Testis (tissue), 3 donors: ENCODE data around the gene CSF1R. TPM values are rescaled to one million over a fixed set of nuclear protein-coding genes. Genes with fewer than 3 reads are reported as not detected.

Experiments used
- DNase-seq: peaks from one replicate; pipeline ENCODE4 v3.0.0-alpha.2; 2019
- H3K27ac ChIP-seq, 2 donors: fragments of 200-600 bp; sonication (generic); one replicate each; pipeline ENCODE4 v1.5.1; 2019
- H3K27me3 ChIP-seq: fragments of 200-600 bp; sonication (generic); one replicate; pipeline ENCODE4 v1.5.1; 2019
- H3K36me3 ChIP-seq: fragments of 200-600 bp; sonication (generic); one replicate; pipeline ENCODE4 v1.5.1; 2017; ENCODE audit warnings: low read depth; ENCODE audit errors: missing control alignments
- H3K4me1 ChIP-seq: fragments of 200-600 bp; sonication (generic); one replicate; pipeline ENCODE4 v1.5.1; 2019
- H3K4me3 ChIP-seq, 2 donors: fragments of 200-600 bp; sonication (generic); one replicate each; pipeline ENCODE4 v1.5.1; 2017 to 2019
- H3K9me3 ChIP-seq: fragments of 200-600 bp; sonication (generic); one replicate; pipeline ENCODE4 v1.5.1; 2017
- POLR2A ChIP-seq: fragments of 450-650 bp; IDR thresholded peaks from one replicate; pipeline ENCODE4 v1.6.1; 2017; ENCODE audit warnings: antibody characterized with exemption, mild to moderate bottlenecking, moderate library complexity
- WGBS, 2 donors: methylation state at CpG; one replicate each; pipeline ENCODE4 v1.1.5; 2018; 5-methylcytosine and 5-hydroxymethylcytosine counted together
- intact Hi-C: fragments of 100-400 bp; cut with DNase I; formaldehyde crosslinking; loops from one replicate; pipeline ENCODE4 v1.15.1; 2023; ENCODE audit warnings: low total_unique reads
- polyA plus RNA-seq: library from polyadenylated mRNA; stranded (reverse); fragments of 350-450 nt; fragmentation: Illumina TruSeq; extraction: RNeasy Lipid Tissue Mini Kit (QIAGEN cat#74804); gene quantifications from one replicate; pipeline ENCODE4 v1.2.3, GENCODE V29; 2014; ENCODE audit warnings: low read depth, low replicate concordance; ENCODE audit not compliant: insufficient read depth
- total RNA-seq, 2 donors: library from RNA; depleted of rRNA; stranded (reverse); fragments of >200 nt; gene quantifications; one replicate each; pipeline ENCODE4 v1.2.3, GENCODE V29; 2016
- TF ChIP-seq, protein P1 (sequence below), 3 experiments: fragments of 450-650 bp in 2 of 3; fragments of 200-600 bp in 1 of 3; sonication (generic) in 1 of 3; IDR thresholded peaks; one replicate each; pipeline ENCODE4 v1.5.1; 2016 to 2019; ENCODE audit warnings: antibody characterized with exemption in 3 of 3, mild to moderate bottlenecking in 2 of 3, moderate library complexity in 1 of 3

The CSF1R gene
- total and polyA plus RNA-seq, 3 donors from 2014 or later = 4.3 to 25.4 (median 15.7) TPM

DNA sequence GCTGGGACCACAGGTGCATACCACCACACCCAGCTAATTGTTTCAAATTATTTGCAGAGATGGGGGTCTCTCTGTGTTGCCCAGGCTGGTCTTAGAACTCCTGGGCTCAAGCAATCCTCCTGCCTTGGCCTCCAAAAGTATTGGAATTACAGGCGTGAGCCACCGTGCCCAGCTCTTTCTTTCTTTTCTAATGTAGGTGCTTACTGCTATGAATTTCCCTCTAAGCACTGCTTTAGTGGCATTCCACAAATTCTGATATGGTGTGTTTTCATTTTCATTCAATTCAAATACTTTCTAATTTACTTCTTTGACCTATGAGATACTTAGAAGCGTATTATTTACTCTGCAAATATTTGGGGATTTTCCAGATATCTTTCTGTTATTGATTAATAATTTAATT, 70.9 kb downstream of the CSF1R start:
- H3K4me3 ChIP-seq = no peak overlapping the region
- no peaks in the 10 kb centered on the region for H3K9me3 ChIP-seq
- no peaks in the 10 kb centered on the region for H3K36me3 ChIP-seq
- intact Hi-C loops = no loop called here
- WGBS, 2 donors = 97 to 100% methylated on average over 3 of the region's 3 CpGs
- no peak for DNase-seq
- no peak overlapping the region for H3K27ac ChIP-seq
- H3K4me1 ChIP-seq = no peaks in the 10 kb centered on the region
- no peaks in the 10 kb centered on the region for H3K27me3 ChIP-seq
- TF ChIP-seq POLR2A = no peak
- TF ChIP-seq, protein P1, sequence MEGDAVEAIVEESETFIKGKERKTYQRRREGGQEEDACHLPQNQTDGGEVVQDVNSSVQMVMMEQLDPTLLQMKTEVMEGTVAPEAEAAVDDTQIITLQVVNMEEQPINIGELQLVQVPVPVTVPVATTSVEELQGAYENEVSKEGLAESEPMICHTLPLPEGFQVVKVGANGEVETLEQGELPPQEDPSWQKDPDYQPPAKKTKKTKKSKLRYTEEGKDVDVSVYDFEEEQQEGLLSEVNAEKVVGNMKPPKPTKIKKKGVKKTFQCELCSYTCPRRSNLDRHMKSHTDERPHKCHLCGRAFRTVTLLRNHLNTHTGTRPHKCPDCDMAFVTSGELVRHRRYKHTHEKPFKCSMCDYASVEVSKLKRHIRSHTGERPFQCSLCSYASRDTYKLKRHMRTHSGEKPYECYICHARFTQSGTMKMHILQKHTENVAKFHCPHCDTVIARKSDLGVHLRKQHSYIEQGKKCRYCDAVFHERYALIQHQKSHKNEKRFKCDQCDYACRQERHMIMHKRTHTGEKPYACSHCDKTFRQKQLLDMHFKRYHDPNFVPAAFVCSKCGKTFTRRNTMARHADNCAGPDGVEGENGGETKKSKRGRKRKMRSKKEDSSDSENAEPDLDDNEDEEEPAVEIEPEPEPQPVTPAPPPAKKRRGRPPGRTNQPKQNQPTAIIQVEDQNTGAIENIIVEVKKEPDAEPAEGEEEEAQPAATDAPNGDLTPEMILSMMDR (IDR thresholded peaks at IDR 0.05) = no peak

DNA sequence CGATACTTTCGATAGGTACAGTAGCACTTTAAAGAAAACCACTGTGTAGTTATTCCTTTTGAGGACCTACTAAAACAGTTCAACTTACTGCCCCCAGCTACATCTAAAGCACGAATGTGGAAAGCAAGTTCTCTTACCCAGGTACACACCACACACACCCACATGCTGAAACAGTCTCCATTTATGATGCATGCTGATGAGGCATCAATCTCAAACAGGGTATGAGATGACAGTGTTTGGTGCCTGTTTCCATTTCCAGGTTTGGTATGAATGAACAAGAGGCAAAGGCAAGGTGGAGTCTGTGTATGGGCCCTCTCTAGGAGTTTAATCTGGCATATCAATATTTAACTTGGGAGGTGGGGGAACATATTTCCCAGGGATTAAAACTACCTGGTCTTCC, 71.9 kb downstream of the CSF1R start:
- no peaks in the 10 kb centered on the region for H3K9me3 ChIP-seq
- intact Hi-C loops = no loop called here
- H3K36me3 ChIP-seq = no peaks in the 10 kb centered on the region
- 96 to 98% methylated on average over 3 of the region's 3 CpGs for WGBS, 2 donors
- no peak overlapping the region for H3K4me3 ChIP-seq
- H3K27ac ChIP-seq = no peak overlapping the region
- TF ChIP-seq, protein P1 (IDR thresholded peaks at IDR 0.05) = no peak
- TF ChIP-seq POLR2A = no peak
- no peaks in the 10 kb centered on the region for H3K27me3 ChIP-seq
- no peak for DNase-seq
- H3K4me1 ChIP-seq = no peaks in the 10 kb centered on the region

DNA sequence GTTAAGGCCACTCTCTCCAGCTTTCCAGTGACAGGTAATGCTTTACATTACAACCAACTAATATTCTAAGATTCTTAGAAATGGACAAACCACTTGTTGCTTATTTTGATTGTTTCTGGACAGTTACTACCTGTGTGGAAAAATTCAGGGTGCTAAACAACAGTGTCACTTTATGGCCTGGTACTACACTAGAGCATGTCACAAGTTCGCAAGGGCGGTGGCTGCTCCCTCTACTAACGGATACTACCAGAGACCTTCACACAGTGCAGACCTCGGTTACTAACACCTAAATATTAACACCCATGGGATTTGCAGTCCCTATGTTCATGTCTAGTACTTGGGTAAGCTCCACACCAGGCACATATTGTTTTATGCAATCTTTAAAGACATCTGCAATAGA, 72.4 kb downstream of the CSF1R start:
- intact Hi-C loops = no loop called here
- Histone ChIP-seq H3K36me3 (no peaks in the 10 kb centered on the region), H3K27me3 (no peaks in the 10 kb centered on the region), H3K4me1 (no peaks in the 10 kb centered on the region), H3K9me3 (no peaks in the 10 kb centered on the region), H3K4me3 (no peak overlapping the region), H3K27ac (no peak overlapping the region)
- TF ChIP-seq, protein P1 (IDR thresholded peaks at IDR 0.05) = no peak
- TF ChIP-seq POLR2A = no peak
- DNase-seq = no peak
- 96 to 97% methylated on average over 4 of the region's 4 CpGs for WGBS, 2 donors

DNA sequence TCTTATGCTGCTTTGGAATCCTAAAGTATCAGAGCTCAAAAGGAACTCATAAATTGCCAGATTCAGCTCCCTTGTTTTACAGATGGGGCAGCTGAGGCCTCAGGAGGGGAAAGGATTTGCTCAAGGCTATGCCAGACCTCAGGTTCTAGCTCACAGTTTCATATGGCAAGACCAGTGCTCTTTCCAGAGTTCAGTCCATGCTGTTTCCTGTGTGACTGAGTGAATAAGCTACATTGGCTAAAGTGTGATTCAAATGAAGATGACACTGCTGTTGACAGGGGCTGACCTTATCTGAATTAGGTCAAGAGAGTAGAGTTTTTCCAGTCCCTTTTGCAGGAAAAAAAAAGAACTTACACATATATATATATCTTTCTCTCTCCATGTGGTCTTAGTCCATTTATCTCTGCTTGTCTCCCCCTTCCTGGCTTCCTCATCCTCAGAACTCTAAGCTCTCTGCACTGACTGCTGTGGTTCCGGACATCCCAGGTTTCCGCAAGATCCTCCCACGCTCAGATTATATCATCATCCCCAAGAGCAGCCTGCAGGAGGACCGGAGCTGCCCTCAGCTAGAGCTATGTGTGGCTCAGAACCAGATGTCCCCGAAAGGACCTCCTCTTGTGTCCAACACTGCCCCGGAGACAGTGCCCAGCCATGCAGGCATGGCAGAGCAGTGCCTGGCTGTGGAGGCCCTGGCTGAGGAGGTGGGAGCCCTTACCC, 76.5 kb downstream of the CSF1R start:
- Histone ChIP-seq H3K4me3 (no peak overlapping the region), H3K27ac (no peak overlapping the region), H3K4me1 (no peaks in the 10 kb centered on the region), H3K9me3 (no peaks in the 10 kb centered on the region), H3K27me3 (no peaks in the 10 kb centered on the region), H3K36me3 (no peaks in the 10 kb centered on the region)
- TF ChIP-seq, protein P1 (IDR thresholded peaks at IDR 0.05) = no peak
- no peak for TF ChIP-seq POLR2A
- intact Hi-C loops = no loop called here
- 75 to 83% methylated on average over 2 to 6 of the region's 6 CpGs for WGBS, 2 donors
- DNase-seq = no peak

DNA sequence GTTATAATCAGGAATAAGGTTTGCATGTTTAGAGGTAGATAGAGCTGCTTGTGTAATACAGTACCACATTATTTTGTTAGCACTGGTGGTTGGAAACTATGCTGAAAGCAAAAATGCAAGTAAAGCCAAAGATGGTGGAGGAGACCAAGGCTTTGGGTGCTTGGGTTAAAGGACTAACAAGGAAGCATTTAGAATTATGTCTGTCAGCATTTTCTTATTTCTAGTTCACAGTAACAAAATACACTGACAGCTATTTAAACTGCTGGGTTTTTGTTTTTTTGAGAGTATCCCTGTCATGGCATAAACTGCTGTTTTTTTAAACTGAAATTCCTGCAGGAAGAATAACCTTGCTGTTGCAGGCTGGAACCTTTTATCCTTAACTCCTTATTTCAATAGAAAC, 79.3 kb downstream of the CSF1R start:
- Histone ChIP-seq H3K4me1 (peaks cover 11% of the 10 kb centered on the region), H3K27ac (no peak overlapping the region), H3K27me3 (no peaks in the 10 kb centered on the region), H3K36me3 (no peaks in the 10 kb centered on the region), H3K9me3 (no peaks in the 10 kb centered on the region), H3K4me3 (no peak overlapping the region)
- intact Hi-C loops = no loop called here
- TF ChIP-seq POLR2A = no peak
- TF ChIP-seq, protein P1 (IDR thresholded peaks at IDR 0.05) = no peak
- no peak for DNase-seq
